Astrocyte (in vitro differentiated cells and primary cell): ENCODE measurements around the gene NUP214.

ENCODE experiments used
- EZH2 ChIP-seq: IDR thresholded peaks from 2 replicates; pipeline ENCODE4 v1.6.1; 2012; ENCODE audit warnings: mild to moderate bottlenecking, low read length, inconsistent platforms; ENCODE audit not compliant: insufficient read depth
- TF ChIP-seq, protein P1 (sequence below): IDR thresholded peaks from 2 replicates; pipeline ENCODE4 v1.5.1; 2011; ENCODE audit warnings: low read depth, mild to moderate bottlenecking, inconsistent platforms, low read length, moderate library complexity; ENCODE audit not compliant: insufficient read depth

DNA sequence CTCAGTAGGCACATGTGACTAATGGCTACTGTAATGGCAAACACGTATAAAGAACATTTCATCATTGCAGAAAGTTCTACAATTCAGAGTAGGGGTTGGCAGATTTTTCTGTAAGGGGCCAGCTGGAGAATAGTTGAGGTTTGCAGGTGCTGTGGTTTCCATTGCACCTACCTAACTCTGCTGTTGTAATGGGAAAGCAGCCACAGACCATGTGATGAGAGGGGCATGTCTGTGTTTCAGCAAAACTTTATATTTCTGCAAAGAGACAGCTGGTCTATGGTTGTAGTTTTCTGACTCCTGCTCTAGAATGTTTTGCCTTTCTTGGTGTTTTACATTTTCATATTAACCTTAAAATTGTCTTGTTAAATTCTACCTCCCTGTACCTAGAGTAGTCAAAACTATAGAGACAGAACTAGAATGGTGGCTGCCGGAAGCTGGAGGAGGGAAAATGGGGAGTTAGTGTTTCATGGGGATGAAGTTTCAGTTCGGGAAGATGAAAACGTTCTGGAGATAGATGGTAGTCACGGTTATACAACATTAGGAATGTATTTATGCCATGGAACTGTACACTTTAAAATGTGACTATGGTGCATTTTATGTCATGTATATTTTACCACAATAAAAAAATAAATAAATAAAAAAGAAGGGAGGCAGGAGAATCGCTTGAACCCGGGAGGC is 44.3 kb downstream of the NUP214 start:
- TF ChIP-seq, protein P1, sequence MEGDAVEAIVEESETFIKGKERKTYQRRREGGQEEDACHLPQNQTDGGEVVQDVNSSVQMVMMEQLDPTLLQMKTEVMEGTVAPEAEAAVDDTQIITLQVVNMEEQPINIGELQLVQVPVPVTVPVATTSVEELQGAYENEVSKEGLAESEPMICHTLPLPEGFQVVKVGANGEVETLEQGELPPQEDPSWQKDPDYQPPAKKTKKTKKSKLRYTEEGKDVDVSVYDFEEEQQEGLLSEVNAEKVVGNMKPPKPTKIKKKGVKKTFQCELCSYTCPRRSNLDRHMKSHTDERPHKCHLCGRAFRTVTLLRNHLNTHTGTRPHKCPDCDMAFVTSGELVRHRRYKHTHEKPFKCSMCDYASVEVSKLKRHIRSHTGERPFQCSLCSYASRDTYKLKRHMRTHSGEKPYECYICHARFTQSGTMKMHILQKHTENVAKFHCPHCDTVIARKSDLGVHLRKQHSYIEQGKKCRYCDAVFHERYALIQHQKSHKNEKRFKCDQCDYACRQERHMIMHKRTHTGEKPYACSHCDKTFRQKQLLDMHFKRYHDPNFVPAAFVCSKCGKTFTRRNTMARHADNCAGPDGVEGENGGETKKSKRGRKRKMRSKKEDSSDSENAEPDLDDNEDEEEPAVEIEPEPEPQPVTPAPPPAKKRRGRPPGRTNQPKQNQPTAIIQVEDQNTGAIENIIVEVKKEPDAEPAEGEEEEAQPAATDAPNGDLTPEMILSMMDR, result no peak
- no peak for TF ChIP-seq EZH2
